Measurements from ENCODE around the gene HDAC9. TPM values are rescaled to one million over a fixed set of nuclear protein-coding genes. Genes with fewer than 3 reads are reported as not detected.

HDAC9 gene
- total RNA-seq, 1 experiment from 2014 or later, result 4.3 TPM

DNA sequence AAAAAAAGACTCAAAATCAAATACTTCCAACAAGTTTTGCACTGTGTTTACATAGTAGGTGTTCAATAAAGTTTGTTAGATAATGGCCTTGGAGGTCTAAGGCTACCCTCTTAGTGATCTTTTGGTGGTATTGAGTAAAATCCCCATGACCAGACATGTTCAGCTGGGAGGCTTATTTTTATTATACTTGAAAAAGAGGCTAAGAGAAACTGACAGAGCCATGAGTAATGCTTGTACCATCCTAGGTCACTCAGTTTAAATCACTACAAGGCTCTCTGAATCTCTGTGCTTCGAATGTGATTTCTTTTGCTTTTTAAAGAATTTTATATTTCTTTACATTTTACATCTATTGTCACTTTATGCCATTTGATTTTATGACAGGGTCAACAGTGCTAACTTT lies 531.3 kb downstream of the HDAC9 start:
- Histone ChIP-seq H3K9me3 (ENCODE audit: control insufficient read depth in 1 of 2, insufficient read depth in 1 of 2, low read depth in 1 of 2, low read length in 2 of 2) (no peaks in the 10 kb centered on the region), H3K27ac (ENCODE audit: low read depth, low read length) (no peak overlapping the region), H4K20me1 (ENCODE audit: insufficient read depth) (no peaks in the 10 kb centered on the region), H3K27me3 (ENCODE audit: insufficient read depth, low read length) (no peaks in the 10 kb centered on the region), H3K9ac (ENCODE audit: low read length) (no peak overlapping the region), H3K4me1 (ENCODE audit: control insufficient read depth in 1 of 2, insufficient read depth in 2 of 2, low read length in 2 of 2) (no peaks in the 10 kb centered on the region), H3K36me3 (ENCODE audit: control insufficient read depth in 1 of 2, insufficient read depth in 2 of 2, low read length in 2 of 2) (no peaks in the 10 kb centered on the region), H2AFZ (ENCODE audit: low read depth, low read length, poor library complexity, severe bottlenecking) (no peak overlapping the region), H3K4me2 (ENCODE audit: low read length) (no peak overlapping the region), H3K9me2 (ENCODE audit: insufficient read depth) (no peaks in the 10 kb centered on the region), H3K79me2 (ENCODE audit: insufficient read depth, low read length) (no peaks in the 10 kb centered on the region), H3K4me3 (replicated peaks in 1 of 2; ENCODE audit: low read depth in 1 of 2, low read length in 2 of 2) (no peak overlapping the region)
- ChIA-PET POLR2A (no interaction called here), CTCF (no interaction called here), RAD21 (ENCODE audit: low non-redundant PET in 1 of 2, low total read pairs in 2 of 2, uncharacterized antibody in 2 of 2, unreplicated experiment in 2 of 2) (no interaction called here)
- ATAC-seq (no peak), DNase-seq (ENCODE audit: low read depth, low spot score) (no peak)
- TF ChIP-seq POLR2AphosphoS5 (IDR thresholded peaks at IDR 0.05; ENCODE audit: low read depth, low read length) (no peak), CBX3 (IDR thresholded peaks at IDR 0.05; ENCODE audit: low read depth) (no peak), ZFX (IDR thresholded peaks at IDR 0.05) (no peak), TCF7L2 (IDR thresholded peaks at IDR 0.05; ENCODE audit: borderline replicate concordance, extremely low read depth, insufficient read depth, insufficient read length) (no peak), JUND (IDR thresholded peaks at IDR 0.05) (no peak), POLR2A (IDR thresholded peaks at IDR 0.05; ENCODE audit: borderline replicate concordance, extremely low read depth, insufficient read depth, insufficient read length) (no peak), SP1 (IDR thresholded peaks at IDR 0.05; ENCODE audit: low read depth) (no peak), CEBPB (IDR thresholded peaks at IDR 0.05; ENCODE audit: low read depth) (no peak), EZH2phosphoT487 (IDR thresholded peaks at IDR 0.05; ENCODE audit: borderline replicate concordance) (no peak), SRF (IDR thresholded peaks at IDR 0.05; ENCODE audit: low read depth) (no peak), EZH2 (IDR thresholded peaks at IDR 0.05) (no peak), SIN3A (IDR thresholded peaks at IDR 0.05; ENCODE audit: low read depth) (no peak), EGR1 (IDR thresholded peaks at IDR 0.05; ENCODE audit: low read depth) (no peak)
- TF ChIP-seq, protein P1, sequence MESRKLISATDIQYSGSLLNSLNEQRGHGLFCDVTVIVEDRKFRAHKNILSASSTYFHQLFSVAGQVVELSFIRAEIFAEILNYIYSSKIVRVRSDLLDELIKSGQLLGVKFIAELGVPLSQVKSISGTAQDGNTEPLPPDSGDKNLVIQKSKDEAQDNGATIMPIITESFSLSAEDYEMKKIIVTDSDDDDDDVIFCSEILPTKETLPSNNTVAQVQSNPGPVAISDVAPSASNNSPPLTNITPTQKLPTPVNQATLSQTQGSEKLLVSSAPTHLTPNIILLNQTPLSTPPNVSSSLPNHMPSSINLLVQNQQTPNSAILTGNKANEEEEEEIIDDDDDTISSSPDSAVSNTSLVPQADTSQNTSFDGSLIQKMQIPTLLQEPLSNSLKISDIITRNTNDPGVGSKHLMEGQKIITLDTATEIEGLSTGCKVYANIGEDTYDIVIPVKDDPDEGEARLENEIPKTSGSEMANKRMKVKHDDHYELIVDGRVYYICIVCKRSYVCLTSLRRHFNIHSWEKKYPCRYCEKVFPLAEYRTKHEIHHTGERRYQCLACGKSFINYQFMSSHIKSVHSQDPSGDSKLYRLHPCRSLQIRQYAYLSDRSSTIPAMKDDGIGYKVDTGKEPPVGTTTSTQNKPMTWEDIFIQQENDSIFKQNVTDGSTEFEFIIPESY (IDR thresholded peaks at IDR 0.05; ENCODE audit: extremely low read depth, insufficient replicate concordance, low read length), result no peak
- TF ChIP-seq, protein P2, sequence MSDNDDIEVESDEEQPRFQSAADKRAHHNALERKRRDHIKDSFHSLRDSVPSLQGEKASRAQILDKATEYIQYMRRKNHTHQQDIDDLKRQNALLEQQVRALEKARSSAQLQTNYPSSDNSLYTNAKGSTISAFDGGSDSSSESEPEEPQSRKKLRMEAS (IDR thresholded peaks at IDR 0.05), result no peak
- TF ChIP-seq, protein P3, sequence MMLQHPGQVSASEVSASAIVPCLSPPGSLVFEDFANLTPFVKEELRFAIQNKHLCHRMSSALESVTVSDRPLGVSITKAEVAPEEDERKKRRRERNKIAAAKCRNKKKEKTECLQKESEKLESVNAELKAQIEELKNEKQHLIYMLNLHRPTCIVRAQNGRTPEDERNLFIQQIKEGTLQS (IDR thresholded peaks at IDR 0.05), result no peak
- TF ChIP-seq, protein P4, sequence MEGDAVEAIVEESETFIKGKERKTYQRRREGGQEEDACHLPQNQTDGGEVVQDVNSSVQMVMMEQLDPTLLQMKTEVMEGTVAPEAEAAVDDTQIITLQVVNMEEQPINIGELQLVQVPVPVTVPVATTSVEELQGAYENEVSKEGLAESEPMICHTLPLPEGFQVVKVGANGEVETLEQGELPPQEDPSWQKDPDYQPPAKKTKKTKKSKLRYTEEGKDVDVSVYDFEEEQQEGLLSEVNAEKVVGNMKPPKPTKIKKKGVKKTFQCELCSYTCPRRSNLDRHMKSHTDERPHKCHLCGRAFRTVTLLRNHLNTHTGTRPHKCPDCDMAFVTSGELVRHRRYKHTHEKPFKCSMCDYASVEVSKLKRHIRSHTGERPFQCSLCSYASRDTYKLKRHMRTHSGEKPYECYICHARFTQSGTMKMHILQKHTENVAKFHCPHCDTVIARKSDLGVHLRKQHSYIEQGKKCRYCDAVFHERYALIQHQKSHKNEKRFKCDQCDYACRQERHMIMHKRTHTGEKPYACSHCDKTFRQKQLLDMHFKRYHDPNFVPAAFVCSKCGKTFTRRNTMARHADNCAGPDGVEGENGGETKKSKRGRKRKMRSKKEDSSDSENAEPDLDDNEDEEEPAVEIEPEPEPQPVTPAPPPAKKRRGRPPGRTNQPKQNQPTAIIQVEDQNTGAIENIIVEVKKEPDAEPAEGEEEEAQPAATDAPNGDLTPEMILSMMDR (IDR thresholded peaks at IDR 0.05 in 2 of 3, conservative IDR thresholded peaks at IDR 0.05 in 1 of 3; ENCODE audit: borderline replicate concordance in 1 of 3, insufficient read depth in 1 of 3, low read depth in 2 of 3, low read length in 2 of 3), result no peak
- TF ChIP-seq, protein P5, sequence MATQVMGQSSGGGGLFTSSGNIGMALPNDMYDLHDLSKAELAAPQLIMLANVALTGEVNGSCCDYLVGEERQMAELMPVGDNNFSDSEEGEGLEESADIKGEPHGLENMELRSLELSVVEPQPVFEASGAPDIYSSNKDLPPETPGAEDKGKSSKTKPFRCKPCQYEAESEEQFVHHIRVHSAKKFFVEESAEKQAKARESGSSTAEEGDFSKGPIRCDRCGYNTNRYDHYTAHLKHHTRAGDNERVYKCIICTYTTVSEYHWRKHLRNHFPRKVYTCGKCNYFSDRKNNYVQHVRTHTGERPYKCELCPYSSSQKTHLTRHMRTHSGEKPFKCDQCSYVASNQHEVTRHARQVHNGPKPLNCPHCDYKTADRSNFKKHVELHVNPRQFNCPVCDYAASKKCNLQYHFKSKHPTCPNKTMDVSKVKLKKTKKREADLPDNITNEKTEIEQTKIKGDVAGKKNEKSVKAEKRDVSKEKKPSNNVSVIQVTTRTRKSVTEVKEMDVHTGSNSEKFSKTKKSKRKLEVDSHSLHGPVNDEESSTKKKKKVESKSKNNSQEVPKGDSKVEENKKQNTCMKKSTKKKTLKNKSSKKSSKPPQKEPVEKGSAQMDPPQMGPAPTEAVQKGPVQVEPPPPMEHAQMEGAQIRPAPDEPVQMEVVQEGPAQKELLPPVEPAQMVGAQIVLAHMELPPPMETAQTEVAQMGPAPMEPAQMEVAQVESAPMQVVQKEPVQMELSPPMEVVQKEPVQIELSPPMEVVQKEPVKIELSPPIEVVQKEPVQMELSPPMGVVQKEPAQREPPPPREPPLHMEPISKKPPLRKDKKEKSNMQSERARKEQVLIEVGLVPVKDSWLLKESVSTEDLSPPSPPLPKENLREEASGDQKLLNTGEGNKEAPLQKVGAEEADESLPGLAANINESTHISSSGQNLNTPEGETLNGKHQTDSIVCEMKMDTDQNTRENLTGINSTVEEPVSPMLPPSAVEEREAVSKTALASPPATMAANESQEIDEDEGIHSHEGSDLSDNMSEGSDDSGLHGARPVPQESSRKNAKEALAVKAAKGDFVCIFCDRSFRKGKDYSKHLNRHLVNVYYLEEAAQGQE (IDR thresholded peaks at IDR 0.05; ENCODE audit: low read depth), result no peak
- no TSS peak for BruUV-seq (replicated peaks)
- intact Hi-C loops (cut with micrococcal nuclease), result no loop called here
